NCI-H2081 treated with DMSO at 0.1 percent for 48 hours (cell line): ENCODE measurements around the gene CILP2.
A peak's percentile ranks its signal among the peaks of the same experiment; 100 is the strongest.

Experiments
- DNase-seq: peaks from one replicate; lab custom pipeline; 2025; lab: John Stamatoyannopoulos, UW

Gene CILP2

GRCh38 chr19:19567391-19567790 is 29.3 kb downstream of the CILP2 start:
- no peak for DNase-seq

GRCh38 chr19:19568802-19569756 is 31.0 kb downstream of the CILP2 start:
- no peak for DNase-seq

GRCh38 chr19:19570571-19570970 is 32.5 kb downstream of the CILP2 start:
- no peak for DNase-seq

- no peak for DNase-seq
Observed at GRCh38 chr19:19571071-19571786, 33.2 kb downstream of the CILP2 start.

GRCh38 chr19:19575411-19575810 is 37.3 kb downstream of the CILP2 start:
- DNase-seq: peak; percentile 33

GRCh38 chr19:19578252-19578651 is 40.2 kb downstream of the CILP2 start:
- peak; percentile 92 for DNase-seq

GRCh38 chr19:19579533-19580361 is 41.7 kb downstream of the CILP2 start:
- no peak for DNase-seq

- no peak for DNase-seq
Observed at GRCh38 chr19:19580418-19580817, 42.4 kb downstream of the CILP2 start.

GRCh38 chr19:19581391-19581790 is 43.3 kb downstream of the CILP2 start:
- DNase-seq: no peak

GRCh38 chr19:19582471-19582870 is 44.4 kb downstream of the CILP2 start:
- DNase-seq: no peak

GRCh38 chr19:19584356-19584755 is 46.3 kb downstream of the CILP2 start:
- DNase-seq: no peak

- DNase-seq: no peak
Observed at GRCh38 chr19:19587771-19588170, 49.7 kb downstream of the CILP2 start.

- DNase-seq: no peak
Observed at GRCh38 chr19:19588546-19588945, 50.5 kb downstream of the CILP2 start.

- DNase-seq: peak; percentile 32
Observed at GRCh38 chr19:19591133-19591825, 53.2 kb downstream of the CILP2 start.

- DNase-seq: no peak
Observed at GRCh38 chr19:19592690-19593089, 54.6 kb downstream of the CILP2 start.

GRCh38 chr19:19594381-19594780 is 56.3 kb downstream of the CILP2 start:
- no peak for DNase-seq

GRCh38 chr19:19595171-19595701 is 57.2 kb downstream of the CILP2 start:
- no peak for DNase-seq
